Omental fat pad (tissue), 4 donors: Measurements from ENCODE around the gene MYH13. TPM values are rescaled to one million over a fixed set of nuclear protein-coding genes. Genes with fewer than 3 reads are reported as not detected.

Experiments
- ATAC-seq: fragments of 150-250 bp; one replicate; pipeline ENCODE4 v1.9.1; 2016; ENCODE audit warnings: mild to moderate bottlenecking, moderate library complexity; ENCODE audit not compliant: low FRiP score
- DNase-seq: peaks from one replicate; pipeline ENCODE4 v3.0.0-alpha.2; 2019; ENCODE audit warnings: low spot score
- total RNA-seq, 4 donors: library from RNA; depleted of rRNA; stranded (reverse); fragments of >200 nt; gene quantifications; one replicate each; pipeline ENCODE4 v1.1.0, GENCODE V29; 2016
- TF ChIP-seq, protein P1 (sequence below), 3 donors: fragments of 450-650 bp; IDR thresholded peaks; one replicate each; pipeline ENCODE4 v1.5.1; 2016 to 2017; ENCODE audit warnings: antibody characterized with exemption in 3 of 3, mild to moderate bottlenecking in 3 of 3, moderate library complexity in 2 of 3

The MYH13 gene
- total RNA-seq, 4 donors from 2014 or later = not detected

DNA sequence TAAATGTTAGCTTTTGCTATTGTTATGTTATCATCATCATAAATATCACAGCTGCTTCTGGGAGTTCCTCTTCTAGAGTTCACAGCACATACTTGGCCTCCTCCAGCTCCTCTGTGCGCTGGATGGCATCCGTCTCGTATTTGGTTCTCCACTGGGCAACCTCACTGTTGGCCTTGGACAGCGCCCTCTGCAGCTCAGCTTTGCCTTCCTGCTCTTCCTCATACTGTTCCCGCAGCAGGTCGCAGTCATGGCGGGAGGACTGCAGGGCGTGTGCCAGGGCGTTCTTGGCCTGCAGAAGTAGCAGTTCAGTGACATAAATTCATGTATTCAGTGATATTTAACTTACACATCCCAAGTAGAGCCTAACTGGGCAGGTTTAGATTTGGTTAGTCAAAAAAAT, 25.5 kb upstream of the MYH13 start:
- DNase-seq (no peak), ATAC-seq (no peak)
- TF ChIP-seq, protein P1, sequence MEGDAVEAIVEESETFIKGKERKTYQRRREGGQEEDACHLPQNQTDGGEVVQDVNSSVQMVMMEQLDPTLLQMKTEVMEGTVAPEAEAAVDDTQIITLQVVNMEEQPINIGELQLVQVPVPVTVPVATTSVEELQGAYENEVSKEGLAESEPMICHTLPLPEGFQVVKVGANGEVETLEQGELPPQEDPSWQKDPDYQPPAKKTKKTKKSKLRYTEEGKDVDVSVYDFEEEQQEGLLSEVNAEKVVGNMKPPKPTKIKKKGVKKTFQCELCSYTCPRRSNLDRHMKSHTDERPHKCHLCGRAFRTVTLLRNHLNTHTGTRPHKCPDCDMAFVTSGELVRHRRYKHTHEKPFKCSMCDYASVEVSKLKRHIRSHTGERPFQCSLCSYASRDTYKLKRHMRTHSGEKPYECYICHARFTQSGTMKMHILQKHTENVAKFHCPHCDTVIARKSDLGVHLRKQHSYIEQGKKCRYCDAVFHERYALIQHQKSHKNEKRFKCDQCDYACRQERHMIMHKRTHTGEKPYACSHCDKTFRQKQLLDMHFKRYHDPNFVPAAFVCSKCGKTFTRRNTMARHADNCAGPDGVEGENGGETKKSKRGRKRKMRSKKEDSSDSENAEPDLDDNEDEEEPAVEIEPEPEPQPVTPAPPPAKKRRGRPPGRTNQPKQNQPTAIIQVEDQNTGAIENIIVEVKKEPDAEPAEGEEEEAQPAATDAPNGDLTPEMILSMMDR (IDR thresholded peaks at IDR 0.05) = no peak

DNA sequence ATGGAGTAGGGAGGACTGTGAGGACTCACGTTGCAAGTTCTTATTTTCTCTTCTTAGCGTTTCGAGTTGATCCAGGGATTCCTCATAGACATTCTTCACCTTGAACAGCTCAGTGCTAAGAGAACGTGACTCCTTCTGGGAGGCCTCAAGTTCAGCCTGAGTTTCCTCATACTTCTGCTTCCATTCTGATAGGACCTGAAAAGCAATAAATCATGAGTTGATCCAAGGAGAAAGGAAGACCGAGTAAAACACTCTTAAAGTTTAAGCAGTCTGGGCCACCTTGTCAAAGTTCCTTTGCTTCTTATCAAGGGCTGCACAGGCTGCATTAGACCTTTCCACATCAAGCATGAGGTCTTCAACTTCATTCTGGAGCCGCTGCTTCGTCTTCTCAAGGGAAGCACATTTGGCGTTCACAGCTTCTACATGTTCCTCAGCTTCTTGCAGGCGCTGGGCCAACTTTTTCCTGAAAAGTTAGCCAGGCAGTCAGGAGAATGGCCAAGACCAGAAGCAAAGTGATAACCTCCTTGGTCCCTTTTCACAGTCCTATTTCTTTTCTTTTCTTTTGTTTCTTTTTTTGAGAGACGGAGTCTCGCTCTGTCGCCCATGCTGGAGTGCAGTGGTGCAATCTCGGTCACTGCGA, 23.8 kb upstream of the MYH13 start:
- no peak for ATAC-seq
- TF ChIP-seq, protein P1 (IDR thresholded peaks at IDR 0.05) = no peak
- no peak for DNase-seq

DNA sequence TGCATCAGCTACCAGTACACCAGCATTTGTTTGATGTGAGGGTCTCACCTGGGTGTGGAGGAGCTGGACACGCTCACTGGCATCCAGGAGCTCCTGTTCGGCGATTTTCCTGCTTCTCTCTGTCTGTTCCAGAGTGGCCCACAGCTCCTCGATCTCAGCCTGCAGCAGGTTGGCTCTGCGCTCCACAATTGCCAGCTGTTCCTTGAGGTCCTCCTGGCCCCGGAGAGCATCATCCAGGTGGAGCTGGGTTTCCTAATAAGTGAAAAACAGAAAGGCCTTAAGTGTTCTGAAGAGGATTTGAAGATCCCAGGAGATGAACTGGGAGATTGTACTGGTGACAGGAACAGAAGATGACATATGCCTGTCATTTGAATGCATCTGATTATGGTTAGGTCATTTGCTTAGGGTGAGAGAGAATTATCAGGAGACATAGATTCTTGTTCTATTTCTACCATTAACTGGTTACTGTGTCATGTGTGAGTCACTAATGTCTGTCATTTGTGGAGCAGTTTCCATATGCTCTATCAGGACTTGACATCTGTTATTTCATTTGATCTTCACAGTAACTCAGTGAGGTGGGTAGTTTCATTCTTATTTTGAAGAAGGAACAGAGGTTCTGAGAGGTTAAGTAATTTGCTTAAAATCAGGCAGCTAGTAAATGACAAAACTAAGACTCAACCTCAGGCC, 21.5 kb upstream of the MYH13 start:
- ATAC-seq (no peak), DNase-seq (no peak)
- TF ChIP-seq, protein P1 (IDR thresholded peaks at IDR 0.05) = no peak

DNA sequence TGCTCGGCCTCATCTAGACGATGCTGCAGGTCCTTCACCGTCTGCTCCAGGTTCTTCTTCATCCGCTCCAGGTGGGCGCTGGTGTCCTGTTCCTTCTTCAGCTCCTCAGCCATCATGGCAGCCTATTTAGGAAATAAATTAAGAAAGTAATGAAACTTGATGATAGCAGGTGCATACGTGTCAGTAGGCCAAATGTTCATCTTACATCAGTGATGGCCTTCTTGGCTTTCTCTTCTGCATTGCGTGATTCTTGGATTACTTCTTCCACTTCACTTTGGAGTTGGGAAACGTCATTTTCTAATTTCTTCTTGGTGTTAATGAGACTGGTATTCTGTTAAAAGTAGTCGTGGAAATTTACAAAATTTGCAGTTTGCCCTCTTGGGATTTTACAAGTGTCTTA, 20.1 kb upstream of the MYH13 start:
- TF ChIP-seq, protein P1 (IDR thresholded peaks at IDR 0.05) = no peak
- no peak for ATAC-seq
- no peak for DNase-seq

DNA sequence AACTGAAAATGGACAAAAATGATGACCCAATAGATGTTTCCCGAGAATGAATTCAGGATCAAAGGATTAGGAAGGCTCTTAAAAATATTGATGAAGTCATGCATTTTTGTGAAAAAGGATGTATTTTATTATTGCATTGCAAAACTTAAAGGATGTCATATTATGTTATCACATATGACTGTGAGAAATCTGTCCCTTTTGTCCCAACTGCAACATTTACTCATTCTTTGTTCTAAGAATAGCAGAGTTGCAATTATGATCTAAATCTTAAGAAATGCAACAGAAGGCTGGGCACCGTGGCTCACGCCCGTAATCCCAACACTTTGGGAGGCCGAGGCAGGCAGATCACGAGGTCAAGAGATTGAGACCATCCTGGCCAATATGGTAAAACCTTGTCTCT, 13.1 kb upstream of the MYH13 start:
- ATAC-seq = no peak
- no peak for DNase-seq
- TF ChIP-seq, protein P1 (IDR thresholded peaks at IDR 0.05) = no peak

DNA sequence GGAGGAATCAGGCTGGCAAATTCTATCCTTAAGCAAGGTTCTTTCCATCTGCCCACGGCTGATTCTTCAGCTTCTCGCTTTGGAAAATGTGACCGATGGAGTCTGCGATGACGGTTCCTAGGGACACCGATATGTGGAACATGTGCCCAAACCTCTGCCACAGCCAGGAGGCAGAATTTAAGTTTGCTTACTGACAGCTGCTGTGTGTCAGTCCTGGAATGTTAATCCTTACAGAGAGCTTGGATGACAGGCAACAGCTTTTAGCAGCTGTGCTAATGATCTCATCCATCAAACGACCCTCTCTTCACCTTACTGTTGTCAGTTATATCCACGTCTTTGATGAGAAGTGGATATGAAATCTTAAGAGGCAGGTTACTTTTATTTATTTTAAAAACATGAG, 11.4 kb upstream of the MYH13 start:
- ATAC-seq (no peak), DNase-seq (no peak)
- TF ChIP-seq, protein P1 (IDR thresholded peaks at IDR 0.05) = no peak
